ENCODE results near the gene SLC25A46.

DNA sequence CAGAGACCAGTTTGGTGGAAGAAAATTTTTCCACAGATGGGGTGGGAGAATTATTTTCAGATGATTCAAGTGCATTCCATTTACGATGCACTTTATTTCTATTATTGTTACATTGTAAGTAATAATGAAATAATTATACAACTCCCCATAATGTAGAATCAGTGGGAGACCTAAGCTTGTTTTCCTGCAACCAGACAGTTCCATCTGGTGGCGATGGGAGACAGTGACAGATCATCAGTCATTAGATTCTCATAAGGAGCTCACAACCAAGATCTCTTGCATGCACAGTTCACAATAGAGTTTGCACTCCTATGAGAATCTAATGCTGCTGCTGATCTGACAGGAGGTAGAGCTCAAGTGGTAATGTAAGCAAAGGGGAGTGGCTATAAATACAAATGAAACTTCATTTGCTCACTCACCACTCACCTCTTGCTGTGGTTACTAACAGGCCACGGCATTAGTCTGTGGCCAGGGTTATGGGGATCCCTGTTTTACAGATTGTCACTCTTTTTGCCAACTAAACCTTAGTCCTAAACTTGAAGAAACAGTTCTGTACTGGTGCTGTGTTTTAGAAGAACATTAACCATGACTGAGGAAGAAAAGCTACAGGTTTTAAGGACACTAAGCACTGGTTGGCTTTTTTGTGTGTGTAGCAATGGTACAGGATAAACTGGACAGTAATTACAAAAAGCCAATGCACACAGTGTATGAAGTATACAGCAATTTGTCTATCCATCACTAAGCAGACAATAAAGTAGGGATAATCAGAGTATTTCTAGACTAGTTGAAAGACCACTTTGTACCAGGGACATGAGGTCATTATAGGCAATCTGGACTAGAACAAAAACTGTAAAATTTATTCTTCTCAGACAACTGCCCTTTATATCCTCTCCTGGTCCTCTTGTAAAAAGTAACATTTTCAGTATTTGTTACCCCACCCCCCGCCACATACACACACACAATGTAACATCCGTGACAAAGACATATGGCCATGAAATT lies 22.3 kb upstream of the SLC25A46 start:
- TF ChIP-seq, protein P1, sequence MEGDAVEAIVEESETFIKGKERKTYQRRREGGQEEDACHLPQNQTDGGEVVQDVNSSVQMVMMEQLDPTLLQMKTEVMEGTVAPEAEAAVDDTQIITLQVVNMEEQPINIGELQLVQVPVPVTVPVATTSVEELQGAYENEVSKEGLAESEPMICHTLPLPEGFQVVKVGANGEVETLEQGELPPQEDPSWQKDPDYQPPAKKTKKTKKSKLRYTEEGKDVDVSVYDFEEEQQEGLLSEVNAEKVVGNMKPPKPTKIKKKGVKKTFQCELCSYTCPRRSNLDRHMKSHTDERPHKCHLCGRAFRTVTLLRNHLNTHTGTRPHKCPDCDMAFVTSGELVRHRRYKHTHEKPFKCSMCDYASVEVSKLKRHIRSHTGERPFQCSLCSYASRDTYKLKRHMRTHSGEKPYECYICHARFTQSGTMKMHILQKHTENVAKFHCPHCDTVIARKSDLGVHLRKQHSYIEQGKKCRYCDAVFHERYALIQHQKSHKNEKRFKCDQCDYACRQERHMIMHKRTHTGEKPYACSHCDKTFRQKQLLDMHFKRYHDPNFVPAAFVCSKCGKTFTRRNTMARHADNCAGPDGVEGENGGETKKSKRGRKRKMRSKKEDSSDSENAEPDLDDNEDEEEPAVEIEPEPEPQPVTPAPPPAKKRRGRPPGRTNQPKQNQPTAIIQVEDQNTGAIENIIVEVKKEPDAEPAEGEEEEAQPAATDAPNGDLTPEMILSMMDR (tag by site-specific recombination; IDR thresholded peaks at IDR 0.05) = no peak
- TF ChIP-seq ZBTB8A (tag by site-specific recombination; IDR thresholded peaks at IDR 0.05) = no peak
- TF ChIP-seq, protein P2, sequence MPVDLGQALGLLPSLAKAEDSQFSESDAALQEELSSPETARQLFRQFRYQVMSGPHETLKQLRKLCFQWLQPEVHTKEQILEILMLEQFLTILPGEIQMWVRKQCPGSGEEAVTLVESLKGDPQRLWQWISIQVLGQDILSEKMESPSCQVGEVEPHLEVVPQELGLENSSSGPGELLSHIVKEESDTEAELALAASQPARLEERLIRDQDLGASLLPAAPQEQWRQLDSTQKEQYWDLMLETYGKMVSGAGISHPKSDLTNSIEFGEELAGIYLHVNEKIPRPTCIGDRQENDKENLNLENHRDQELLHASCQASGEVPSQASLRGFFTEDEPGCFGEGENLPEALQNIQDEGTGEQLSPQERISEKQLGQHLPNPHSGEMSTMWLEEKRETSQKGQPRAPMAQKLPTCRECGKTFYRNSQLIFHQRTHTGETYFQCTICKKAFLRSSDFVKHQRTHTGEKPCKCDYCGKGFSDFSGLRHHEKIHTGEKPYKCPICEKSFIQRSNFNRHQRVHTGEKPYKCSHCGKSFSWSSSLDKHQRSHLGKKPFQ (tag by site-specific recombination; IDR thresholded peaks at IDR 0.05) = no peak
- TF ChIP-seq, protein P3, sequence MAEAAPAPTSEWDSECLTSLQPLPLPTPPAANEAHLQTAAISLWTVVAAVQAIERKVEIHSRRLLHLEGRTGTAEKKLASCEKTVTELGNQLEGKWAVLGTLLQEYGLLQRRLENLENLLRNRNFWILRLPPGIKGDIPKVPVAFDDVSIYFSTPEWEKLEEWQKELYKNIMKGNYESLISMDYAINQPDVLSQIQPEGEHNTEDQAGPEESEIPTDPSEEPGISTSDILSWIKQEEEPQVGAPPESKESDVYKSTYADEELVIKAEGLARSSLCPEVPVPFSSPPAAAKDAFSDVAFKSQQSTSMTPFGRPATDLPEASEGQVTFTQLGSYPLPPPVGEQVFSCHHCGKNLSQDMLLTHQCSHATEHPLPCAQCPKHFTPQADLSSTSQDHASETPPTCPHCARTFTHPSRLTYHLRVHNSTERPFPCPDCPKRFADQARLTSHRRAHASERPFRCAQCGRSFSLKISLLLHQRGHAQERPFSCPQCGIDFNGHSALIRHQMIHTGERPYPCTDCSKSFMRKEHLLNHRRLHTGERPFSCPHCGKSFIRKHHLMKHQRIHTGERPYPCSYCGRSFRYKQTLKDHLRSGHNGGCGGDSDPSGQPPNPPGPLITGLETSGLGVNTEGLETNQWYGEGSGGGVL (tag by site-specific recombination; IDR thresholded peaks at IDR 0.05) = no peak
- TF ChIP-seq, protein P4, sequence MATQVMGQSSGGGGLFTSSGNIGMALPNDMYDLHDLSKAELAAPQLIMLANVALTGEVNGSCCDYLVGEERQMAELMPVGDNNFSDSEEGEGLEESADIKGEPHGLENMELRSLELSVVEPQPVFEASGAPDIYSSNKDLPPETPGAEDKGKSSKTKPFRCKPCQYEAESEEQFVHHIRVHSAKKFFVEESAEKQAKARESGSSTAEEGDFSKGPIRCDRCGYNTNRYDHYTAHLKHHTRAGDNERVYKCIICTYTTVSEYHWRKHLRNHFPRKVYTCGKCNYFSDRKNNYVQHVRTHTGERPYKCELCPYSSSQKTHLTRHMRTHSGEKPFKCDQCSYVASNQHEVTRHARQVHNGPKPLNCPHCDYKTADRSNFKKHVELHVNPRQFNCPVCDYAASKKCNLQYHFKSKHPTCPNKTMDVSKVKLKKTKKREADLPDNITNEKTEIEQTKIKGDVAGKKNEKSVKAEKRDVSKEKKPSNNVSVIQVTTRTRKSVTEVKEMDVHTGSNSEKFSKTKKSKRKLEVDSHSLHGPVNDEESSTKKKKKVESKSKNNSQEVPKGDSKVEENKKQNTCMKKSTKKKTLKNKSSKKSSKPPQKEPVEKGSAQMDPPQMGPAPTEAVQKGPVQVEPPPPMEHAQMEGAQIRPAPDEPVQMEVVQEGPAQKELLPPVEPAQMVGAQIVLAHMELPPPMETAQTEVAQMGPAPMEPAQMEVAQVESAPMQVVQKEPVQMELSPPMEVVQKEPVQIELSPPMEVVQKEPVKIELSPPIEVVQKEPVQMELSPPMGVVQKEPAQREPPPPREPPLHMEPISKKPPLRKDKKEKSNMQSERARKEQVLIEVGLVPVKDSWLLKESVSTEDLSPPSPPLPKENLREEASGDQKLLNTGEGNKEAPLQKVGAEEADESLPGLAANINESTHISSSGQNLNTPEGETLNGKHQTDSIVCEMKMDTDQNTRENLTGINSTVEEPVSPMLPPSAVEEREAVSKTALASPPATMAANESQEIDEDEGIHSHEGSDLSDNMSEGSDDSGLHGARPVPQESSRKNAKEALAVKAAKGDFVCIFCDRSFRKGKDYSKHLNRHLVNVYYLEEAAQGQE (tag by site-specific recombination; IDR thresholded peaks at IDR 0.05) = no peak
- no peak for TF ChIP-seq HOXC10 (CRISPR knock-in tag; IDR thresholded peaks at IDR 0.05)
- no peak for TF ChIP-seq ZNF548 (tag by site-specific recombination; IDR thresholded peaks at IDR 0.05)
- no peak for TF ChIP-seq ZNF514 (tag by site-specific recombination; IDR thresholded peaks at IDR 0.05)
- no peak for TF ChIP-seq GLI4 (tag by site-specific recombination; IDR thresholded peaks at IDR 0.05)
- TF ChIP-seq, protein P5, sequence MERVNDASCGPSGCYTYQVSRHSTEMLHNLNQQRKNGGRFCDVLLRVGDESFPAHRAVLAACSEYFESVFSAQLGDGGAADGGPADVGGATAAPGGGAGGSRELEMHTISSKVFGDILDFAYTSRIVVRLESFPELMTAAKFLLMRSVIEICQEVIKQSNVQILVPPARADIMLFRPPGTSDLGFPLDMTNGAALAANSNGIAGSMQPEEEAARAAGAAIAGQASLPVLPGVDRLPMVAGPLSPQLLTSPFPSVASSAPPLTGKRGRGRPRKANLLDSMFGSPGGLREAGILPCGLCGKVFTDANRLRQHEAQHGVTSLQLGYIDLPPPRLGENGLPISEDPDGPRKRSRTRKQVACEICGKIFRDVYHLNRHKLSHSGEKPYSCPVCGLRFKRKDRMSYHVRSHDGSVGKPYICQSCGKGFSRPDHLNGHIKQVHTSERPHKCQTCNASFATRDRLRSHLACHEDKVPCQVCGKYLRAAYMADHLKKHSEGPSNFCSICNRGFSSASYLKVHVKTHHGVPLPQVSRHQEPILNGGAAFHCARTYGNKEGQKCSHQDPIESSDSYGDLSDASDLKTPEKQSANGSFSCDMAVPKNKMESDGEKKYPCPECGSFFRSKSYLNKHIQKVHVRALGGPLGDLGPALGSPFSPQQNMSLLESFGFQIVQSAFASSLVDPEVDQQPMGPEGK (tag by site-specific recombination; IDR thresholded peaks at IDR 0.05) = no peak
- TF ChIP-seq ZNF76 (tag by site-specific recombination; IDR thresholded peaks at IDR 0.05; ENCODE audit: borderline replicate concordance, low read depth) = no peak
- TF ChIP-seq EGR2 (tag by site-specific recombination; IDR thresholded peaks at IDR 0.05; ENCODE audit: low read depth) = no peak

Data from HEK293 (cell line).